Measurements from ENCODE around the gene TMEM258. TPM values are rescaled to one million over a fixed set of nuclear protein-coding genes. Genes with fewer than 3 reads are reported as not detected.

TMEM258 gene
- total RNA-seq, 1 experiment from 2014 or later, result 201 TPM

DNA sequence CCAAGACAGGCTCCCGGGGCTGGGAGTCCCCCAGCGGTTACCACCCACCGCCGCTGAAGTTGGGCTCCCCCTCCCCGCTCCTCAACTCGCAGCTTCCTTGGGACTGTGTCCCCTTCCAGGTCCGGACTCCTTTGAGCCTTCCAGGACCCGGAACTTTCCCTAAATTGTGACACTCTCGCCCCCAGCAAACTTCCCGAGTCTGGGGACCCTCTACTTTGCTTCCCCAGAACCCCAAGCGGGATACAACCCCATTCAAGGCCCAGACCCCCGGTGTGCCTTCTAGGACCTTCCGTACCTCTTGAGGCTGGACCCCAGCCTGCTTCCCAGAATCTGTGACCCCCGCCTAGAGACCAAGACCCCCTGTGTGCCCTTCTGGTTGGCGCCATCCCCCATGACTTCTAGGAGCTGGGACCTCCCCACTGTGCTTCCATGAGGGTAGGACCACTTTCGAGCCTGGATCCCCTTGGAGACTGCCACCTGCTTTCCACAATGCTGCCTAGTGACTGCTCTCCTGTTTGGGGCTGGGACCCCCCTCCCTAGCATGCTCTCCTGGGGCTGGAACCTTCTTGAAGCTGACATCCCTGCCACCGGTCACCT, 39.4 kb downstream of the TMEM258 start:
- Mint-ChIP-seq H3K27ac (no peak overlapping the region; a peak in 1 of 7 replicates), H3K9me3 (peaks cover 0 to 3% of the 10 kb centered on the region in 2 experiments; a peak in 1 of 5 replicates), H3K27me3 (ENCODE audit: low read depth) (peaks cover 38% of the 10 kb centered on the region), H3K36me3 (ENCODE audit: insufficient read depth in 1 of 3, low read depth in 3 of 3) (no peaks in the 10 kb centered on the region), H3K4me3 (peak overlapping the region; percentile 69 to 86), H3K4me1 (peaks cover 56 to 69% of the 10 kb centered on the region in 2 experiments)
- Histone ChIP-seq H3K4me2 (ENCODE audit: insufficient read depth, insufficient read length, low read length) (peak overlapping the region; percentile 49), H4K8ac (replicated peaks; ENCODE audit: insufficient read length, low read depth, low read length) (no peak overlapping the region), H3K23ac (ENCODE audit: insufficient read length, low read depth, low read length) (no peak overlapping the region), H3K18ac (ENCODE audit: insufficient read length, low read depth, low read length) (no peak overlapping the region), H3K23me2 (ENCODE audit: insufficient read length, low read depth, low read length, poor library complexity, severe bottlenecking) (peaks cover 5% of the 10 kb centered on the region), H2BK12ac (ENCODE audit: insufficient read length, low read depth, low read length) (no peak overlapping the region), H3K14ac (ENCODE audit: insufficient read depth, low read length) (peak overlapping the region; percentile 71), H2BK120ac (ENCODE audit: low read depth, low read length, poor library complexity, severe bottlenecking) (no peak overlapping the region), H2BK20ac (ENCODE audit: low read depth, low read length, poor library complexity, severe bottlenecking) (no peak overlapping the region), H3K79me2 (ENCODE audit: insufficient read depth, low read length) (no peaks in the 10 kb centered on the region), H3K56ac (ENCODE audit: insufficient read length, low read depth, low read length) (no peak overlapping the region), H3K4me1 (ENCODE audit: insufficient read depth, low read length) (peaks cover 6% of the 10 kb centered on the region; the same call in 1 of the 2 replicates), H2AK5ac (ENCODE audit: insufficient read length, low read length) (no peak overlapping the region), H4K20me1 (ENCODE audit: control insufficient read depth, insufficient read depth, insufficient read length) (no peaks in the 10 kb centered on the region), H3T11ph (ENCODE audit: low read length) (no peak overlapping the region), H3K9ac (ENCODE audit: extremely low read depth, insufficient read length, low read length) (no peak overlapping the region), H2AFZ (ENCODE audit: low read length) (no peak overlapping the region), H4K91ac (ENCODE audit: insufficient read length, low read depth, low read length) (no peak overlapping the region), H2BK5ac (ENCODE audit: insufficient read length, low read length) (no peak overlapping the region), H4K5ac (ENCODE audit: insufficient read length, low read depth, low read length) (no peak overlapping the region), H2BK15ac (ENCODE audit: low read depth, low read length) (no peak overlapping the region), H3K27ac (ENCODE audit: insufficient read length, low read depth, low read length) (no peak overlapping the region), H3K9me3 (ENCODE audit: control insufficient read depth, low read depth, low read length) (no peaks in the 10 kb centered on the region), H3K4ac (ENCODE audit: low read depth, low read length) (no peak overlapping the region), H3K79me1 (ENCODE audit: insufficient read depth, low read depth, low read length, poor library complexity, severe bottlenecking) (no peaks in the 10 kb centered on the region), H3K27me3 (ENCODE audit: insufficient read depth, low read length) (peaks cover 8% of the 10 kb centered on the region; the same call in 1 of the 2 replicates)
- no peak for TF ChIP-seq CTCF (conservative IDR thresholded peaks at IDR 0.05)
- no peak for DNase-seq
- WGBS (ENCODE audit: extremely low coverage, insufficient read length, low lambda C conversion rate), result no CpG with 5 or more reads among the region's 17 CpGs
